ENCODE results near the gene TMEM183A. TPM values are rescaled to one million over a fixed set of nuclear protein-coding genes. Genes with fewer than 3 reads are reported as not detected.

The TMEM183A gene
- total and polyA plus RNA-seq, 9 of the 15 experiments (the other 6 are each of a cell fraction or from before 2014, with no cell fraction given) = 23.4 to 190 (median 124) TPM

- no peak for DNase-seq (ENCODE audit: extremely low read depth in 1 of 4, low spot score in 3 of 4)
- H3K4me3 ChIP-seq = no peak overlapping the region
- FAIRE-seq = no peak
- WGBS (ENCODE audit: insufficient coverage, low coverage, missing lambda C conversion rate) = 92% methylated on average over 2 of the region's 3 CpGs
- intact Hi-C loops (cut with micrococcal nuclease) (no loop called here), in situ Hi-C loops (cut with MboI) (no loop called here)
- no peak for ATAC-seq
- H3K9me3 ChIP-seq (replicated peaks; ENCODE audit: control insufficient read depth, insufficient read depth, low read depth, low read length) = no peaks in the 10 kb centered on the region
- H3K27me3 ChIP-seq (ENCODE audit: control insufficient read depth in 2 of 2, insufficient read depth in 2 of 2, low read length in 2 of 2) = no peaks in the 10 kb centered on the region
- H3K4me1 ChIP-seq (replicated peaks in 1 of 2; ENCODE audit: control insufficient read depth in 2 of 2, insufficient read depth in 2 of 2, low read length in 2 of 2) = peaks cover 20 to 24% of the 10 kb centered on the region in 2 experiments
- ChIA-PET CTCF (ENCODE audit: low intra/inter-chr PET ratio) (no interaction called here), POLR2A (interaction anchor here (0.6 to 1.6 kb wide), 2 partner anchors 9 to 20 kb away, joined by 3 to 6 read pairs; no protein-coding TSS in a partner anchor)
- H4K20me1 ChIP-seq (replicated peaks; ENCODE audit: control insufficient read depth, insufficient read depth, low read length) = no peaks in the 10 kb centered on the region
- H3K36me3 ChIP-seq (ENCODE audit: control insufficient read depth, insufficient read depth, low read length) = peaks cover 47% of the 10 kb centered on the region
- H2AFZ ChIP-seq (ENCODE audit: low read depth, low read length) = no peak overlapping the region
- H3K4me2 ChIP-seq (ENCODE audit: insufficient read depth, low read length) = 0 out of 2 replicates have a peak overlapping the region, but pooled peaks have one; percentile 39
- no peak overlapping the region for H3K27ac ChIP-seq (ENCODE audit: extremely low read depth, low read depth, low read length)
- no TSS peak for BruUV-seq (replicated peaks)
- TF ChIP-seq CEBPG (CRISPR knock-in tag; IDR thresholded peaks at IDR 0.05) (no peak), CEBPG (tag; conservative IDR thresholded peaks at IDR 0.05 in 1 of 2, IDR thresholded peaks at IDR 0.05 in 1 of 2) (peak in 1 of 2 experiments; percentile 37; a peak in 1 of 4 replicates), ESRRA (IDR thresholded peaks at IDR 0.05; ENCODE audit: borderline replicate concordance, low read depth) (no peak), CEBPB (tag; IDR thresholded peaks at IDR 0.05) (peak; percentile 69), ZNF384 (IDR thresholded peaks at IDR 0.05; ENCODE audit: low read depth, low read length) (0 out of 2 replicates have a peak, but pooled peaks have one; percentile 30)
- H3K79me2 ChIP-seq (ENCODE audit: control insufficient read depth, insufficient read depth, low read length) = peaks cover 11% of the 10 kb centered on the region; the same call in 2 of the 3 replicates
- no peak overlapping the region; a peak in 1 of 4 replicates for H3K9ac ChIP-seq (ENCODE audit: insufficient read depth in 1 of 2, low read depth in 2 of 2, low read length in 2 of 2)
- no peaks in the 10 kb centered on the region for H3K9me1 ChIP-seq (ENCODE audit: control insufficient read depth, insufficient read depth, low read length)
Measured at GRCh38 chr1:202965422-202965821, 41.8 kb upstream of the TMEM183A start.
